CD4-positive, alpha-beta T cell (primary cell): ENCODE measurements around the gene PIK3C2G. TPM values are rescaled to one million over a fixed set of nuclear protein-coding genes. Genes with fewer than 3 reads are reported as not detected.

Source experiments
- ATAC-seq: fragments of 200-7000 bp; cut with Tn5 transposase; one replicate; pipeline ENCODE4 v1.10.0; 2022; ENCODE audit warnings: mild to moderate bottlenecking; ENCODE audit not compliant: poor library complexity
- CTCF ChIA-PET: fragments of 350-600 bp; sonication (Branson Sonifier 250); formaldehyde crosslinking; loops from one replicate; lab custom pipeline; 2021; ENCODE audit warnings: antibody characterized with exemption, inconsistent platforms; lab: Charles Lee
- POLR2A ChIA-PET: fragments of 350-600 bp; sonication (Branson Sonifier 250); formaldehyde crosslinking; loops from one replicate; lab custom pipeline; 2021; ENCODE audit warnings: antibody characterized with exemption, inconsistent platforms; lab: Charles Lee
- DNase-seq, 14 experiments: peaks; one replicate each; pipeline ENCODE4 v3.0.0-alpha.2; 2013 to 2020; ENCODE audit warnings: mixed read lengths in 2 of 14
- H3K27ac ChIP-seq, 2 donors: one replicate each; pipeline versions ENCODE4 v1.5.1 to v1.7.0; 2013; ENCODE audit warnings: low read length in 2 of 2, low read depth in 1 of 2, mild to moderate bottlenecking in 1 of 2
- H3K27me3 ChIP-seq, 2 experiments: 1 replicate in 1 of 2; 2 replicates in 1 of 2; pipeline versions ENCODE4 v1.6.1 to v1.7.0; 2013; ENCODE audit warnings: low read length in 2 of 2, control low read depth in 1 of 2, mild to moderate bottlenecking in 1 of 2, moderate library complexity in 1 of 2; ENCODE audit not compliant: insufficient read depth in 2 of 2, control insufficient read depth in 1 of 2
- H3K36me3 ChIP-seq: one replicate; pipeline ENCODE4 v1.6.1; 2013; ENCODE audit warnings: low read length, control low read depth; ENCODE audit not compliant: insufficient read depth
- H3K4me1 ChIP-seq: one replicate; pipeline ENCODE4 v1.6.1; 2013; ENCODE audit warnings: low read length, control low read depth; ENCODE audit not compliant: insufficient read depth
- H3K4me3 ChIP-seq: one replicate; pipeline ENCODE4 v1.5.1; 2013; ENCODE audit warnings: mild to moderate bottlenecking, low read length, moderate library complexity
- H3K9me3 ChIP-seq, 2 experiments: 1 replicate in 1 of 2; 2 replicates in 1 of 2; pipeline versions ENCODE4 v1.6.1 to v1.7.0; 2013; ENCODE audit warnings: low read length in 2 of 2, mild to moderate bottlenecking in 2 of 2, control low read depth in 1 of 2, moderate library complexity in 1 of 2; ENCODE audit not compliant: control insufficient read depth in 1 of 2, insufficient read depth in 1 of 2
- H3K27ac Mint-ChIP-seq: one replicate; pipeline ENCODE4 v1.8.0; 2020; ENCODE audit warnings: mixed read lengths
- H3K27me3 Mint-ChIP-seq: one replicate; pipeline ENCODE4 v1.8.0; 2021; ENCODE audit warnings: mixed read lengths
- H3K36me3 Mint-ChIP-seq: one replicate; pipeline ENCODE4 v1.8.0; 2021; ENCODE audit warnings: low read depth, mixed read lengths
- H3K4me1 Mint-ChIP-seq: one replicate; pipeline ENCODE4 v1.8.0; 2021; ENCODE audit warnings: low read depth, mixed read lengths
- H3K4me3 Mint-ChIP-seq: one replicate; pipeline ENCODE4 v1.8.0; 2020; ENCODE audit warnings: mild to moderate bottlenecking, mixed read lengths
- H3K9me3 Mint-ChIP-seq: one replicate; pipeline ENCODE4 v1.8.0; 2020; ENCODE audit warnings: mixed read lengths
- CTCF ChIP-seq: fragments of 200-600 bp; IDR thresholded peaks from one replicate; pipeline ENCODE4 v1.8.0; 2022; ENCODE audit warnings: antibody characterized with exemption, mild to moderate bottlenecking
- intact Hi-C, 2 experiments: fragments of 100-400 bp; cut with DNase I in 1 of 2; cut with micrococcal nuclease in 1 of 2; formaldehyde crosslinking; loops; one replicate each; pipeline versions ENCODE4 v1.15.1 to v1.9.0; 2023 to 2025; cut with DNase I, micrococcal nuclease
- total RNA-seq, 174 experiments: library from RNA in 2 of 174; stranded (reverse) in 2 of 174; gene quantifications; one replicate each; pipeline ENCODE4 v1.2.3 and lab custom pipeline; 2021 to 2026

PIK3C2G gene
- total RNA-seq, 2 experiments from 2014 or later, result not detected

DNA sequence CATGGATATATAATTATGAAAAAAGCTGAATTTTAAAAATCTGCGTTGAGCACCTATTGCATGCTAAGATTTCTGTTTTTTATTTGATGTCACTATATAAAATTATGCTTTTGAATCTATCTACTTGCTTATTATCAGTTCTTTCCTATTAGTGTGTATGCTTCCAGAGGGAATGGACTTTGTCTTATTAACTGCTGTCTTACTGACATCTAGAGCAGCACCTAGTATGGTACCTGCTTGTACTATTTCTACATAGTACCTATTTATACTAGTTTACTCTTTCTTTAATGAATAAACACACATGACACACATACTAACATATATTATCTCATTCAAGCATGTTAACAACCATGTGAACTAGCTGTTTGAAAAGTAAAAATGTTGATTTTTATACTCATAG is 38.6 kb upstream of the PIK3C2G start:
- no peaks in the 10 kb centered on the region for H3K27me3 ChIP-seq
- H3K36me3 ChIP-seq, result no peaks in the 10 kb centered on the region
- TF ChIP-seq CTCF, result no peak
- no peak overlapping the region for H3K27ac Mint-ChIP-seq
- no peak overlapping the region for H3K4me3 Mint-ChIP-seq
- peaks cover 0 to 7% of the 10 kb centered on the region in 2 experiments for H3K9me3 ChIP-seq
- H3K27ac ChIP-seq, result no peak overlapping the region
- H3K9me3 Mint-ChIP-seq, result no peaks in the 10 kb centered on the region
- H3K4me1 Mint-ChIP-seq, result no peaks in the 10 kb centered on the region
- CTCF ChIA-PET, result no interaction called here
- POLR2A ChIA-PET, result no interaction called here
- H3K27me3 Mint-ChIP-seq, result no peaks in the 10 kb centered on the region
- H3K36me3 Mint-ChIP-seq, result no peaks in the 10 kb centered on the region
- no peaks in the 10 kb centered on the region for H3K4me1 ChIP-seq
- no peak for DNase-seq
- no peak overlapping the region for H3K4me3 ChIP-seq
- intact Hi-C loops, result no loop called here
- no peak for ATAC-seq

GRCh38 chr12:18224745-18225144 is 36.6 kb upstream of the PIK3C2G start:
- no peaks in the 10 kb centered on the region for H3K36me3 ChIP-seq
- no peak overlapping the region for H3K4me3 ChIP-seq
- no peaks in the 10 kb centered on the region for H3K9me3 Mint-ChIP-seq
- CTCF ChIA-PET, result no interaction called here
- no peak for TF ChIP-seq CTCF
- no peaks in the 10 kb centered on the region for H3K4me1 ChIP-seq
- peaks cover 0 to 7% of the 10 kb centered on the region in 2 experiments for H3K9me3 ChIP-seq
- H3K27me3 Mint-ChIP-seq, result no peaks in the 10 kb centered on the region
- no peaks in the 10 kb centered on the region for H3K4me1 Mint-ChIP-seq
- intact Hi-C loops, result no loop called here
- no peak overlapping the region for H3K27ac ChIP-seq
- no peaks in the 10 kb centered on the region for H3K27me3 ChIP-seq
- no peaks in the 10 kb centered on the region for H3K36me3 Mint-ChIP-seq
- POLR2A ChIA-PET, result no interaction called here
- no peak overlapping the region for H3K4me3 Mint-ChIP-seq
- DNase-seq, result no peak
- ATAC-seq, result no peak
- no peak overlapping the region for H3K27ac Mint-ChIP-seq

DNA sequence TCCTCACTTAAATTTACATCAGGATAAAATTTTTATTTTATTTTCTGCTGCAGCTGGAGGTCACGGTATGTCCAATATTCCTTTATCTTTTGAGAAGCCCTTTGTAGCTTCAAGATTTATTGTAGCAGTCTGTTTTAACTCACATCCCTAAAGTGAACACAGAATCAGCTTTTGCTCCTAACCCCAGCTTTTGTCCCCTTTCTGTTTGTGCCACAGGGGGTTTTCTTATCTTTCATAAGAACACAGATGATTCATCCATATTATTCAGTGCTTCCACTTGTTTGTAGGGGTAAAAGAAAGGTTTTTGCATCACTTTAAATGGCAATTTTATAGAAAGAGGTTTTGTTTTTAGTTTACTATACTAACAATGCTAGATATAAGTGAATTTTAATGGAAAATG is 21.8 kb upstream of the PIK3C2G start:
- H3K27me3 ChIP-seq, result no peaks in the 10 kb centered on the region
- H3K9me3 ChIP-seq, result peaks cover 0 to 9% of the 10 kb centered on the region in 2 experiments
- Mint-ChIP-seq H3K4me1 (no peaks in the 10 kb centered on the region), H3K27ac (no peak overlapping the region), H3K36me3 (no peaks in the 10 kb centered on the region), H3K4me3 (no peak overlapping the region), H3K27me3 (no peaks in the 10 kb centered on the region), H3K9me3 (peaks cover 2% of the 10 kb centered on the region)
- intact Hi-C loops, result no loop called here
- no peak overlapping the region for H3K27ac ChIP-seq
- ATAC-seq, result no peak
- POLR2A ChIA-PET, result no interaction called here
- no peak for DNase-seq
- CTCF ChIA-PET, result no interaction called here
- no peak overlapping the region for H3K4me3 ChIP-seq
- H3K36me3 ChIP-seq, result no peaks in the 10 kb centered on the region
- H3K4me1 ChIP-seq, result no peaks in the 10 kb centered on the region
- TF ChIP-seq CTCF, result no peak
